ENCODE data around the gene HTT-AS.

HTT-AS gene

GRCh38 chr4:3022651-3023050 is 51.7 kb downstream of the HTT-AS start:
- TF ChIP-seq ZFX (IDR thresholded peaks at IDR 0.05; ENCODE audit: borderline replicate concordance) (no peak), CTCF (IDR thresholded peaks at IDR 0.05) (no peak)
- H3K27ac ChIP-seq = no peak overlapping the region

- TF ChIP-seq ZFX (IDR thresholded peaks at IDR 0.05; ENCODE audit: borderline replicate concordance) (no peak), CTCF (IDR thresholded peaks at IDR 0.05) (no peak)
- H3K27ac ChIP-seq = no peak overlapping the region
These were observed 52.2 kb downstream of the HTT-AS start for GRCh38 chr4:3022112-3022511.

GRCh38 chr4:3021627-3022026 is 52.7 kb downstream of the HTT-AS start:
- TF ChIP-seq ZFX (IDR thresholded peaks at IDR 0.05; ENCODE audit: borderline replicate concordance) (no peak), CTCF (IDR thresholded peaks at IDR 0.05) (no peak)
- H3K27ac ChIP-seq = no peak overlapping the region

GRCh38 chr4:3021127-3021526 is 53.2 kb downstream of the HTT-AS start:
- no peak for TF ChIP-seq ZFX (IDR thresholded peaks at IDR 0.05; ENCODE audit: borderline replicate concordance)
- no peak for TF ChIP-seq CTCF (IDR thresholded peaks at IDR 0.05)
- no peak overlapping the region for H3K27ac ChIP-seq

- TF ChIP-seq ZFX (IDR thresholded peaks at IDR 0.05; ENCODE audit: borderline replicate concordance) = no peak
- no peak for TF ChIP-seq CTCF (IDR thresholded peaks at IDR 0.05)
- no peak overlapping the region for H3K27ac ChIP-seq
These were observed 55.0 kb downstream of the HTT-AS start for GRCh38 chr4:3019145-3019846.

GRCh38 chr4:3017504-3017903 is 56.8 kb downstream of the HTT-AS start:
- TF ChIP-seq CTCF (IDR thresholded peaks at IDR 0.05) (no peak), ZFX (IDR thresholded peaks at IDR 0.05; ENCODE audit: borderline replicate concordance) (no peak)
- no peak overlapping the region for H3K27ac ChIP-seq

- TF ChIP-seq ZFX (IDR thresholded peaks at IDR 0.05; ENCODE audit: borderline replicate concordance) = no peak
- no peak for TF ChIP-seq CTCF (IDR thresholded peaks at IDR 0.05)
These were observed 57.4 kb downstream of the HTT-AS start for GRCh38 chr4:3016961-3017360.

More at GRCh38 chr4:3016961-3017360, 57.4 kb downstream of the HTT-AS start:
- H3K27ac ChIP-seq = no peak overlapping the region
